Sigmoid colon (tissue), 4 donors: ENCODE measurements around the gene CAMTA1.

ENCODE experiments used
- POLR2A ChIP-seq, 2 donors: fragments of 450-650 bp; IDR thresholded peaks; one replicate each; pipeline ENCODE4 v1.6.1; 2016; ENCODE audit warnings: antibody characterized with exemption in 2 of 2, mild to moderate bottlenecking in 2 of 2, moderate library complexity in 2 of 2
- POLR2AphosphoS5 ChIP-seq, 4 donors: sonication (generic); formaldehyde crosslinking; IDR thresholded peaks; one replicate each; pipeline ENCODE4 v1.6.1; 2017; ENCODE audit warnings: antibody characterized with exemption in 4 of 4
- TF ChIP-seq, protein P1 (sequence below), 4 experiments: fragments of 450-650 bp in 3 of 4; fragments of 200-600 bp in 1 of 4; IDR thresholded peaks; one replicate each; pipeline ENCODE4 v1.5.1; 2016 to 2019; ENCODE audit warnings: antibody characterized with exemption in 4 of 4, mild to moderate bottlenecking in 3 of 4, moderate library complexity in 2 of 4

- TF ChIP-seq, protein P1, sequence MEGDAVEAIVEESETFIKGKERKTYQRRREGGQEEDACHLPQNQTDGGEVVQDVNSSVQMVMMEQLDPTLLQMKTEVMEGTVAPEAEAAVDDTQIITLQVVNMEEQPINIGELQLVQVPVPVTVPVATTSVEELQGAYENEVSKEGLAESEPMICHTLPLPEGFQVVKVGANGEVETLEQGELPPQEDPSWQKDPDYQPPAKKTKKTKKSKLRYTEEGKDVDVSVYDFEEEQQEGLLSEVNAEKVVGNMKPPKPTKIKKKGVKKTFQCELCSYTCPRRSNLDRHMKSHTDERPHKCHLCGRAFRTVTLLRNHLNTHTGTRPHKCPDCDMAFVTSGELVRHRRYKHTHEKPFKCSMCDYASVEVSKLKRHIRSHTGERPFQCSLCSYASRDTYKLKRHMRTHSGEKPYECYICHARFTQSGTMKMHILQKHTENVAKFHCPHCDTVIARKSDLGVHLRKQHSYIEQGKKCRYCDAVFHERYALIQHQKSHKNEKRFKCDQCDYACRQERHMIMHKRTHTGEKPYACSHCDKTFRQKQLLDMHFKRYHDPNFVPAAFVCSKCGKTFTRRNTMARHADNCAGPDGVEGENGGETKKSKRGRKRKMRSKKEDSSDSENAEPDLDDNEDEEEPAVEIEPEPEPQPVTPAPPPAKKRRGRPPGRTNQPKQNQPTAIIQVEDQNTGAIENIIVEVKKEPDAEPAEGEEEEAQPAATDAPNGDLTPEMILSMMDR (IDR thresholded peaks at IDR 0.05), result no peak
- TF ChIP-seq POLR2AphosphoS5 (IDR thresholded peaks at IDR 0.05) (no peak), POLR2A (IDR thresholded peaks at IDR 0.05) (no peak)
Observed at GRCh38 chr1:7676274-7676945, 891.2 kb downstream of the CAMTA1 start.
